Panc1 (cell line): Measurements from ENCODE around the gene INIP. TPM values are rescaled to one million over a fixed set of nuclear protein-coding genes. Genes with fewer than 3 reads are reported as not detected.

ENCODE experiments used
- ATAC-seq: fragments of 200-7000 bp; cut with Tn5 transposase; 2 replicates; pipeline ENCODE4 v1.9.1; 2020; ENCODE audit warnings: mild to moderate bottlenecking, moderate library complexity
- BruUV-seq: library from RNA; stranded (reverse); fragments of 400-500 nt; replicated peaks from 2 replicates; lab custom pipeline; 2021; lab: Mats Ljungman, UMichigan
- CTCF ChIA-PET: fragments of 300-600 bp; sonication (Branson Sonifier 250); formaldehyde crosslinking; loops from one replicate; lab custom pipeline; 2022; ENCODE audit warnings: antibody characterized with exemption; lab: Charles Lee
- POLR2A ChIA-PET: fragments of 300-600 bp; sonication (Branson Sonifier 250); formaldehyde crosslinking; loops from one replicate; lab custom pipeline; 2022; ENCODE audit warnings: antibody characterized with exemption; lab: Charles Lee
- DNase-seq: peaks from one replicate; pipeline ENCODE4 v3.0.0-alpha.2; 2010; ENCODE audit warnings: low read depth, low spot score
- H3K27ac ChIP-seq: 2 replicates; pipeline ENCODE4 v1.5.1; 2011; ENCODE audit warnings: mild to moderate bottlenecking, low read length, inconsistent platforms
- H3K27me3 ChIP-seq: fragments of 200-500 bp; sonication (Bioruptor generic); 2 replicates; pipeline ENCODE4 v1.6.0; 2014; ENCODE audit warnings: low read length, inconsistent platforms; ENCODE audit not compliant: control insufficient read depth, insufficient read depth
- H3K36me3 ChIP-seq: fragments of 200-500 bp; sonication (Bioruptor generic); 2 replicates; pipeline ENCODE4 v1.5.1; 2014; ENCODE audit warnings: inconsistent platforms, mild to moderate bottlenecking, low read length, moderate library complexity; ENCODE audit not compliant: control insufficient read depth, insufficient read depth
- H3K4me1 ChIP-seq: 2 replicates; pipeline ENCODE4 v1.5.1; 2011; ENCODE audit warnings: inconsistent platforms, mild to moderate bottlenecking, low read length, moderate library complexity; ENCODE audit not compliant: control insufficient read depth, insufficient read depth
- H3K4me3 ChIP-seq, 2 experiments: 2 replicates each; pipeline ENCODE4 v1.5.1; 2011 to 2012; ENCODE audit warnings: low read depth in 2 of 2, low read length in 2 of 2, mild to moderate bottlenecking in 2 of 2, inconsistent platforms in 1 of 2, moderate library complexity in 1 of 2
- H3K9me3 ChIP-seq: fragments of 200-500 bp; sonication (Bioruptor generic); 2 replicates; pipeline ENCODE4 v1.5.1; 2014; ENCODE audit warnings: low read depth, mild to moderate bottlenecking, inconsistent platforms, low read length, moderate library complexity; ENCODE audit not compliant: control insufficient read depth, insufficient read depth
- CTCF ChIP-seq: fragments of 450-650 bp; IDR thresholded peaks from 2 replicates; pipeline ENCODE4 v1.5.1; 2017; ENCODE audit warnings: mild to moderate bottlenecking
- POLR2AphosphoS5 ChIP-seq: IDR thresholded peaks from 2 replicates; pipeline ENCODE4 v1.6.1; 2012; ENCODE audit warnings: mild to moderate bottlenecking, low read depth, low read length, moderate library complexity
- REST ChIP-seq, 2 experiments: IDR thresholded peaks; 2 replicates each; pipeline ENCODE4 v1.6.1; 2011 to 2012; ENCODE audit warnings: low read depth in 2 of 2, control low read depth in 1 of 2, low read length in 1 of 2, mild to moderate bottlenecking in 1 of 2, moderate library complexity in 1 of 2; ENCODE audit not compliant: insufficient read depth in 1 of 2
- SIN3A ChIP-seq: IDR thresholded peaks from 2 replicates; pipeline ENCODE4 v1.6.1; 2012; ENCODE audit warnings: low read depth, mild to moderate bottlenecking, low read length, moderate library complexity, borderline replicate concordance; ENCODE audit not compliant: insufficient read depth
- TCF7L2 ChIP-seq: IDR thresholded peaks from 2 replicates; pipeline ENCODE4 v1.6.1; 2011; ENCODE audit warnings: mild to moderate bottlenecking, low read depth, low read length, inconsistent platforms
- in situ Hi-C: cut with HindIII; loops from 2 replicates; pipeline ENCODE4 v1.10.0; 2016; ENCODE audit warnings: low sequenced_read_pairs, low pct_unique_long_range_greater_than_20kb
- intact Hi-C: fragments of 100-400 bp; cut with micrococcal nuclease; formaldehyde crosslinking; loops from one replicate; pipeline ENCODE4 v1.10.0; 2022; ENCODE audit not compliant: unreplicated experiment
- total RNA-seq: library from RNA; stranded (reverse); gene quantifications from one replicate; pipeline ENCODE4 v1.2.1, GENCODE V29; 2021; ENCODE audit not compliant: unreplicated experiment

Gene INIP
- total RNA-seq, 1 experiment from 2014 or later: 20.0 TPM

GRCh38 chr9:112663681-112664080 is 54.2 kb downstream of the INIP start:
- TF ChIP-seq REST (IDR thresholded peaks at IDR 0.05; ENCODE audit: insufficient read depth in 1 of 2, low read depth in 2 of 2, low read length in 1 of 2): no peak
- no peak for TF ChIP-seq SIN3A
- TF ChIP-seq POLR2AphosphoS5: no peak
- TF ChIP-seq TCF7L2: no peak
- TF ChIP-seq CTCF: no peak
- H3K27ac ChIP-seq: no peak overlapping the region
- no peak overlapping the region for H3K4me3 ChIP-seq
- POLR2A ChIA-PET: no interaction called here
- ATAC-seq (no peak), DNase-seq (no peak)
- in situ Hi-C loops (no loop called here), intact Hi-C loops (no loop called here)
- H3K4me1 ChIP-seq: no peaks in the 10 kb centered on the region
- CTCF ChIA-PET: no interaction called here
- no TSS peak for BruUV-seq
- H3K9me3 ChIP-seq: no peaks in the 10 kb centered on the region
- no peaks in the 10 kb centered on the region; the same call in 1 of the 2 replicates for H3K36me3 ChIP-seq
- no peaks in the 10 kb centered on the region for H3K27me3 ChIP-seq

- CTCF ChIA-PET: no interaction called here
- POLR2A ChIA-PET: no interaction called here
- no TSS peak for BruUV-seq
- intact Hi-C loops (no loop called here), in situ Hi-C loops (no loop called here)
- H3K4me1 ChIP-seq: no peaks in the 10 kb centered on the region
- H3K9me3 ChIP-seq: no peaks in the 10 kb centered on the region
- DNase-seq (no peak), ATAC-seq (no peak)
- H3K4me3 ChIP-seq: no peak overlapping the region
- TF ChIP-seq POLR2AphosphoS5 (no peak), TCF7L2 (no peak), CTCF (no peak), REST (IDR thresholded peaks at IDR 0.05; ENCODE audit: insufficient read depth in 1 of 2, low read depth in 2 of 2, low read length in 1 of 2) (no peak), SIN3A (no peak)
- H3K27me3 ChIP-seq: no peaks in the 10 kb centered on the region
- no peaks in the 10 kb centered on the region; the same call in 1 of the 2 replicates for H3K36me3 ChIP-seq
- H3K27ac ChIP-seq: no peak overlapping the region
Observed at GRCh38 chr9:112659906-112660305, 58.0 kb downstream of the INIP start.
